GM21390 (cell line): ENCODE measurements around the gene BMX.
A peak's percentile ranks its signal among the peaks of the same experiment; 100 is the strongest.

Experiments used
- ATAC-seq: cut with Tn5 transposase; IDR thresholded peaks from one replicate; pipeline ENCODE4 v1.9.1; 2021; ENCODE audit not compliant: unreplicated experiment

Gene BMX

DNA sequence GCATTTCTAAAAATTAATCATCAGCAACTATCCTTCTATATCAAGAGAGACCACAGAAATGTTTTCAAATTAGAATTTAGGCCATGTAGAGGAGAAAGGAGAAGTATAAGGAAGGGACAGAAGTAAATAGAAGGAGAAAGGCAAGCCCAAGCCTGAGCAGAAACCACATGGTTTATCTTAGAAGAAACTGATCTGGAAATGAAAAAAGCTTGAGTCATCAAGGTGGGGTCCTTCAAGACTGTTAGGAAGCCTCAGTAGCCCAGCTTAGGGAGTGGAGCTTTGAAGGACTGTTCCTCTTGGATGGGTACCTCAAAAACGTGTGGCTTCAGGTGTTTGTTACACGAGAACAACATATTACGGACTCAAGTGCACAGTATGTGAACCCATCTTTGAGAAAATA is 4.5 kb downstream of the BMX start:
- no peak for ATAC-seq

- no peak for ATAC-seq
Measured at GRCh38 chrX:15507005-15507404, 6.4 kb downstream of the BMX start.

GRCh38 chrX:15509845-15510244 is 9.2 kb downstream of the BMX start:
- ATAC-seq = no peak

DNA sequence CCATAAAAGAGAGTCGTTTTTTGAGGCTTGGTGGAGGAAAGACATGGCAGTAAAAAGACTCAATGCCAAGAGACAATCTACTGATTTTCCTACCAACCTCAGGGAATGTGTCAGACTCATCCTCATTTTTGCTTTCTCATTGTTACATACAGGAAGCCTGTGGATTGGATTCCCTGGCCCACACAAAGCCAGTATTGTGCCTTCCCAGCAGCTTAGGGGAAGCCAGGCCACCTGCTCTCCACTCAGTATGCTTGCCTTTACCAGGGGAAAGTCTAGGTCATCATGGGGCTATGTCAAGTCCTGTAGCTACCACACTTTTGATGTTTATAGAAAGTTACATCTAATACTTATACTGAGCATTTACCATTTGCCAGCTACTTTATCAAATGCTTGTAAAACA is 11.0 kb downstream of the BMX start:
- ATAC-seq = no peak

GRCh38 chrX:15512401-15512965 is 11.9 kb downstream of the BMX start:
- ATAC-seq = no peak

GRCh38 chrX:15514279-15514678 is 13.7 kb downstream of the BMX start:
- ATAC-seq = no peak

DNA sequence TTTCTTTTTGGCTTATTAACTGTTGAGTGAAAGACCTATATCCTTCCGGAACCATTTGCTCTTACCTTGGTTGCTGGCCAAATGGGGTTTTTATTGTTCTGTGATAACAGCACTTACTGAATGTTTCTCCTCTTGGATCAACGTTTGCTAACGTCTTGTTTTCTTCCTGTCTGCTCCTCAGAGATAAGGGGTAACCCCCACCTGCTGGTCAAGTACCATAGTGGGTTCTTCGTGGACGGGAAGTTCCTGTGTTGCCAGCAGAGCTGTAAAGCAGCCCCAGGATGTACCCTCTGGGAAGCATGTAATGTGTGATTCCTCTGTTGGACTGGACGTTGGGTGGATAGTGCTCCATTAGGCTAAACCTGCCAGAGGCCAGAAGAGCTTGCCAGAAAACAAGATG is 15.3 kb downstream of the BMX start:
- ATAC-seq = no peak

GRCh38 chrX:15522464-15522863 is 21.9 kb downstream of the BMX start:
- no peak for ATAC-seq

DNA sequence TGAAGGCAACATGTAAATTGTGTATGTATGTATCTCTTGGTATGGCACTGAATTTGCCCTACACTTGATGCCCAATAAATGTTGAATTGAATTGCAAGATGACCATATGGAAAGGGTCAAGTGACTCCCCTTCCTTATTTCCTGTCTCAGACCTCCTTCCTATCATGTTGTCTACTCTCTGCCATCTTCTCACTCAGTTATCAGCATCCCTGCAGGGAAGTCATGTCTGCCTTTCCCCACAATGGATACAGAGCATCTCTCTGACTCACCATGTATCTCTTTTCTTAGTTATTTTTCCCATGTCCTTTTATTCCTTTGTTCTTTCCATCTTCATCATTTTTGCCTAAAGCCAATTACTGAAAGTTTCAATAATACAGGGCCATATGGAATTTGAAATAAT is 22.5 kb downstream of the BMX start:
- no peak for ATAC-seq

DNA sequence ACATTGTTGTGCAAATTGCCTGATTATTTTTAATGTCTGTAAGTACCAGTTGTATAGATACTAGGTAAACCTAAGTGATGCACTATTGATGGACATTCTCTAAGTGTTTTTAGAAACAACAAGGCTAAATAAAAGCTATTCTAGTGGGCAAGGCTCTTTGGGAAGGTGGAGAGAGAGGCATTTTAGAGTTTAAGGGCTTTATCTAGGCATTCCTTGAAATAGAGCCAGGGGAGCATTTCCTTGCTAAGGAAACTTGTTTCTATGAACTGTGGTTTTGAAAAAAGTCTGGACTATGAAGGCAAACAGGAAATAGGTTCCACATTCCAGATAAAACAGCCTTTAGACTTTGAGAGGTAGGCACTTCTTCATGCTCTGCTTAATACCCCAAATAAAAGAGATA is 23.8 kb downstream of the BMX start:
- no peak for ATAC-seq

GRCh38 chrX:15525664-15526416 is 25.2 kb downstream of the BMX start:
- ATAC-seq = no peak

GRCh38 chrX:15529165-15529564 is 28.6 kb downstream of the BMX start:
- no peak for ATAC-seq

- no peak for ATAC-seq
Measured at GRCh38 chrX:15530318-15530717, 29.7 kb downstream of the BMX start.

GRCh38 chrX:15546745-15547144 is 46.1 kb downstream of the BMX start:
- ATAC-seq = no peak

DNA sequence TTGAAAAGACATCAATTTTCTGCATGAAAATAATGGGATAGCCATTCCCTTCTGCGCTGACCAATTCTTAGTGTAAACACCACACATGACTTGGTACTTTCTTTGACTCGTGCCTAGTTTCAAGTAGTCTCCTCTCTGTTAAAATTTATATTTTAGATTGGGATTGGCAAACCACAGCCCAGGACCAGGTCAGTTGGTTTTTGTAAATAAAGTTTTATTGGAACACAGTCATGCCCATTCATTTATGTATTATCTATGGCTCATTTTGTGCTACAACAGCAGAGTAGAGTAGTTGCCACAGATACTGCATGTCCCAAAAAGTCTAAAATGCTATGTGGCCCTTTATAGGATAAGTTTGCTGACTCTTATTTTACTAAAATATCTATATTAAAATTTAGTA is 46.7 kb downstream of the BMX start:
- no peak for ATAC-seq

DNA sequence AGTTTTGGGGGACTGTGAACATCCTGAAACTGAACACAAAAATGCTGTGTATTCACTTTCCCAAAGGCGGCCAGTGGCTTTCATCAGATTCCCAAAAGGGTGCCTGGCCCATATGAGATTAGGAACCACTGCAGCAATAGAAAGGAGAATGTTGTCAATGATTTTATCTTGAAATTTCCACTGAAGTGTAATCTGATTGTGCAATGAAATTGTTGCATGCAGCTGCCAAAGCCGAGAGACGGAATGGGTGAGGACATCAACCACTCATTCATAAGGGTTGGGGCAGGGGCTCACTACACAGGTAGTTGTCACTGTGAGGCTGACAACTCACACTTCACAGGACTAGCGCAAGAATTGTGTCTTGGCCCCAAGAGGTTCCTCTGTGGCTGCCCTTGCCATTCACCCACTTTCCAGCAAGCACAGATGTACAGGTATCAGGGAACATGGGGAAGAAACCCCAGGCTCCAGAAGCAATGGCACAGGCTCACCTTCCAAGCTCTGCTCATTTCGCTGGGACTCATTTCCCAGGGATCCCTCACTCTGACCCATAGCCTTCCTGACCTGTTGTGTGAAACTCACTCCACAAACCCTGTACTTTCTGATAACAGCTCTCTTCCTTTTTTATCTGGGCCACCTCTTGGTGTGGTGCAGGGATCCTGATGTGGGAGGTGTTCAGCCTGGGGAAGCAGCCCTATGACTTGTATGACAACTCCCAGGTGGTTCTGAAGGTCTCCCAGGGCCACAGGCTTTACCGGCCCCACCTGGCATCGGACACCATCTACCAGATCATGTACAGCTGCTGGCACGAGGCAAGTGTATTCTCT is 48.8 kb downstream of the BMX start:
- no peak for ATAC-seq

- no peak for ATAC-seq
Measured at GRCh38 chrX:15559227-15559626, 58.6 kb downstream of the BMX start.

GRCh38 chrX:15560924-15561323 is 60.3 kb downstream of the BMX start:
- ATAC-seq = no peak

DNA sequence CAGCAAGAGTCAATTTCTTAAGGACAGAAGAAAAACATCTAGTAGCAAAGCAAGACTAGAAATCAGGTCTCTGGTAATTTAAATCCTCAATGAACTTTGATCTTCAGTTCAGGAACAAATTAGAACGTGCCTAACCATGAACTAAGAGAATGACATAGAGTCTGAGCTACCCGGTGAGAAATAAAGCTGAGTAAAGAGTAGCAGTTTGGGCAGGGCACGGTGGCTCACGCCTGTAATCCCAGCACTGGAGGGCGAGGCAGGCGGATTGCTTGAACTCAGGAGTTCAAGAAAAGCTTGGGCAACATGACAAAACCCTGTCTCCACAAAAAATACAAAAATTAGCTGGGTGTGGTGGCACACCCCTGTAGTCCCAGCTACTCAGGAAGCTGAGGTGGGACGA is 62.4 kb downstream of the BMX start:
- no peak for ATAC-seq

- ATAC-seq = peak; percentile 66
Measured at GRCh38 chrX:15564981-15565579, 64.5 kb downstream of the BMX start.

DNA sequence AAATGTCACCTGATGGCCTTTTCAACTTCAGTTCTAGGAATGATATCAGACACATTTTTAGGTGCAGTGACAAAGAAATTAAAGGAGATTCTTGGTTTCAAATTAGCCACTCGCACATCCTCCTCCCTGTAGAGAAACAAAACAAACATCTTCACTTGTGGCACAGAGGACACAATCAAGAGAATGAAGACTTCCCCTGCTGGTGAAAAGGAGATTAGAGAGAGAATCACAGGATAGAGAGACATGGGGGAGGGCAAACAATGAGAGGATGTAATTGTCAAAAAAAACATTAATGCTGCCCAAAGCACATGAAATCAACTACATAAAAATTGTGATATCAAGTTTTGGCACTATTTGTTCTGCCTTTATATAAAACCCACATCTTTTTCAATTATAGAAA is 65.6 kb downstream of the BMX start:
- ATAC-seq = no peak

DNA sequence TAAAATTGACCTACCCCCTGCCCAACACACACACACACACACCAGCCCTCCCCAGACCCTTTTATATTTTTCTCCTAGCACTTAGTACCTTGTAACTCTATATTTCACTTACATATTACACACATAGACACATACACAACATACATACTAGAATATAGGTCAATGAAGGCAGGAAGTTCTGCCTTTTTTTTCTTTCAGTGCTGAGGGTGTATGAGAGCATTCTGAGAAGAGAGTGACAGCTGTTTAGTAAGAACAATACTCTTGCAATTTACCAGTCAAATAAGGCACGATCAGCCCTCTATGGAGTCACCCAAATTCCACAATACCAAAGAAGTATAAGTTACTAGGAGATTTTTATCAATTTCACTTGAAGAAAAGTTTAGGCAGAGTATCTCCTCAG is 66.7 kb downstream of the BMX start:
- ATAC-seq = no peak
